ENCODE measurements around the gene CYP20A1.

CYP20A1 gene

DNA sequence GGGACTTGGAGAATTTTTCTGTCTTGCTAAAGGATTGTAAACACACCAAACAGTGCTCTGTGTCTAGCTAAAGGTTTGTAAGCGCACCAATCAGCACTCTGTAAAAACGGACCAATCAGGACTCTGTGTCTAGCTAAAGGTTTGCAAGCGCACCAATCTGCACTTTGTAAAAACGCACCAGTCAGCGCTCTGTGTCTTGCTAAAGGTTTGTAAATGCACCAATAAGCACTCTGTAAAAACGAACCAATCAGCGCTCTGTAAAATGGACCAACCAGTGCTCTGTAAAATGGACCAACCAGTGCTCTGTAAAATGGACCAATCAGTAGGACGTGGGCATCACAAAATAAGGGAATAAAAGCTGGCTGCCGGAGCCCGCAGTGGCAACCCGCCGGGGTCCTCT lies 105.8 kb downstream of the CYP20A1 start:
- TF ChIP-seq TAF1 (IDR thresholded peaks at IDR 0.05; ENCODE audit: borderline replicate concordance, insufficient read depth, low read length), result no peak
- TF ChIP-seq SIN3A (IDR thresholded peaks at IDR 0.05; ENCODE audit: borderline replicate concordance, insufficient read depth, low read length), result no peak
- no peak for TF ChIP-seq POLR2AphosphoS5 (IDR thresholded peaks at IDR 0.05; ENCODE audit: low read depth, low read length)
- TF ChIP-seq, protein P1, sequence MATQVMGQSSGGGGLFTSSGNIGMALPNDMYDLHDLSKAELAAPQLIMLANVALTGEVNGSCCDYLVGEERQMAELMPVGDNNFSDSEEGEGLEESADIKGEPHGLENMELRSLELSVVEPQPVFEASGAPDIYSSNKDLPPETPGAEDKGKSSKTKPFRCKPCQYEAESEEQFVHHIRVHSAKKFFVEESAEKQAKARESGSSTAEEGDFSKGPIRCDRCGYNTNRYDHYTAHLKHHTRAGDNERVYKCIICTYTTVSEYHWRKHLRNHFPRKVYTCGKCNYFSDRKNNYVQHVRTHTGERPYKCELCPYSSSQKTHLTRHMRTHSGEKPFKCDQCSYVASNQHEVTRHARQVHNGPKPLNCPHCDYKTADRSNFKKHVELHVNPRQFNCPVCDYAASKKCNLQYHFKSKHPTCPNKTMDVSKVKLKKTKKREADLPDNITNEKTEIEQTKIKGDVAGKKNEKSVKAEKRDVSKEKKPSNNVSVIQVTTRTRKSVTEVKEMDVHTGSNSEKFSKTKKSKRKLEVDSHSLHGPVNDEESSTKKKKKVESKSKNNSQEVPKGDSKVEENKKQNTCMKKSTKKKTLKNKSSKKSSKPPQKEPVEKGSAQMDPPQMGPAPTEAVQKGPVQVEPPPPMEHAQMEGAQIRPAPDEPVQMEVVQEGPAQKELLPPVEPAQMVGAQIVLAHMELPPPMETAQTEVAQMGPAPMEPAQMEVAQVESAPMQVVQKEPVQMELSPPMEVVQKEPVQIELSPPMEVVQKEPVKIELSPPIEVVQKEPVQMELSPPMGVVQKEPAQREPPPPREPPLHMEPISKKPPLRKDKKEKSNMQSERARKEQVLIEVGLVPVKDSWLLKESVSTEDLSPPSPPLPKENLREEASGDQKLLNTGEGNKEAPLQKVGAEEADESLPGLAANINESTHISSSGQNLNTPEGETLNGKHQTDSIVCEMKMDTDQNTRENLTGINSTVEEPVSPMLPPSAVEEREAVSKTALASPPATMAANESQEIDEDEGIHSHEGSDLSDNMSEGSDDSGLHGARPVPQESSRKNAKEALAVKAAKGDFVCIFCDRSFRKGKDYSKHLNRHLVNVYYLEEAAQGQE (IDR thresholded peaks at IDR 0.05; ENCODE audit: insufficient read depth in 1 of 2, low read depth in 2 of 2, low read length in 2 of 2), result no peak
- no peak for TF ChIP-seq FOXP2 (optimal IDR thresholded peaks at IDR 0.05; ENCODE audit: borderline replicate concordance, extremely low read depth, extremely low read length, insufficient read depth)

DNA sequence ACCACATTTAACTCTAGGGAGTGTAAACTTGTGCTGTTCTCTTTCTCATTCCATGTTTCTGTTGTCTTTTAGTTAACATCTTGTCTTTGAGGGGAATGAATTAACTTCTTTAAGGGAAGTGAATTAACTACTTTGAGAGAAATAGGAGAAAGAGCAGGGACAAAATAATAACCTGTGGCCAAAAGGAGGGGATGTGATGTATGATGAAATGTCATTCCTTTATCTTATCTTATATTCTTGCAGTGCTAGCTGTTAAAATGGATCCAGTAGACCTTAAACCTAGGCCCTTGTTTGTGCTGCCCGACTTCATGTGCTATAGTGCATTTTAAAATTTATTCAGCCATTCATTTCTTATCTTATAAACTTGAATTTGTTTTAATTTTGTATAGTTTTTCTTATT lies 107.8 kb downstream of the CYP20A1 start:
- TF ChIP-seq, protein P1 (IDR thresholded peaks at IDR 0.05; ENCODE audit: insufficient read depth in 1 of 2, low read depth in 2 of 2, low read length in 2 of 2), result no peak
- no peak for TF ChIP-seq SIN3A (IDR thresholded peaks at IDR 0.05; ENCODE audit: borderline replicate concordance, insufficient read depth, low read length)
- no peak for TF ChIP-seq TAF1 (IDR thresholded peaks at IDR 0.05; ENCODE audit: borderline replicate concordance, insufficient read depth, low read length)
- no peak for TF ChIP-seq FOXP2 (optimal IDR thresholded peaks at IDR 0.05; ENCODE audit: borderline replicate concordance, extremely low read depth, extremely low read length, insufficient read depth)
- no peak for TF ChIP-seq POLR2AphosphoS5 (IDR thresholded peaks at IDR 0.05; ENCODE audit: low read depth, low read length)

DNA sequence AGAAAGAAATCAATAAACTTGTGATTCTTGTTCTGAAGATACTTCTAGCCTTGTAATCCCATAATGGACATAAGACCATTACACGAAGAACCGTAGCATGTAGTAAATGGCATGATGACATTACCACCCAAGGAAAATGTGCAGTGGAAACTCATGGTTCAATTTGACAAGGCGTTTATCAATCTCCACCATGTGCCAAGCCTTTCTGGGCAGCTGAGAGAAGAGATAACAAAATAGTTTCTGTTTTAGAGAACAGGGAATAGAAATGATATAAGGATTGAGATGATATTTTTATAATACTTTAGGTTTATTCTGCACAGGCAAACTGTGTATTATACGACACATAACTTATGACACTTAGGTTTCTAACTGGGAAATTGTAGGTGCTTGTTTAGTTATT lies 108.6 kb downstream of the CYP20A1 start:
- TF ChIP-seq FOXP2 (optimal IDR thresholded peaks at IDR 0.05; ENCODE audit: borderline replicate concordance, extremely low read depth, extremely low read length, insufficient read depth) (no peak), TAF1 (IDR thresholded peaks at IDR 0.05; ENCODE audit: borderline replicate concordance, insufficient read depth, low read length) (no peak), SIN3A (IDR thresholded peaks at IDR 0.05; ENCODE audit: borderline replicate concordance, insufficient read depth, low read length) (no peak), POLR2AphosphoS5 (IDR thresholded peaks at IDR 0.05; ENCODE audit: low read depth, low read length) (no peak)
- TF ChIP-seq, protein P1 (IDR thresholded peaks at IDR 0.05; ENCODE audit: insufficient read depth in 1 of 2, low read depth in 2 of 2, low read length in 2 of 2), result no peak

DNA sequence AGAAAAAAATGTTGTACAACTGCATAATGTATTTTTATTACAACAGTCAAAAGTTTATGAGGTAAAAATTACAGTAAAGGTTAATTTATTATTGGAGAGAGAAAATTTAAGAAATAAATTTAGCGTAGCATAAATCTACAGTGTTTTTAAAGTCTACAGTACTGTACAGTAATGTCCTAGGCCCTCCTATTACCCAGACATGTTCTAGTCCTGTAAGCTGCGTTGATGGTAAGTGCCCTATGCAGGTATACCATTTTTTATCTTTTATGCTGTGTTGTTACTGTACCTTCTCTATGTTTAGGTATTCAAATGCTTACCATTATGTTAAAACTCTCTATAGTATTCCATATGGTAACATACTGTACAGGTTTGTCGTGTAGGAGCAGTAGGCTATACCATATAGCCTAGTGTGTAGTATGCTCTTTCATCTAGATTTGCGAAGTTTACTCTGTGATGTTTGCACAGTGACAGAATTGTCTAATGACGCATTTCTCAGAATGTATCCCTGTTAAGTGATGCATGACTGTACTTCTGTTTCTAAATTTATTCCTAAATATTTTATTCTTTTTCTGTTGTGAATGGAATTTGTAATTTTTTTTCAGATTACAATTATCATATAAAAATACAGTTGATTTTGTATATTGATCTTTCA lies 113.9 kb downstream of the CYP20A1 start:
- no peak for TF ChIP-seq FOXP2 (optimal IDR thresholded peaks at IDR 0.05; ENCODE audit: borderline replicate concordance, extremely low read depth, extremely low read length, insufficient read depth)
- TF ChIP-seq SIN3A (IDR thresholded peaks at IDR 0.05; ENCODE audit: borderline replicate concordance, insufficient read depth, low read length), result no peak
- TF ChIP-seq TAF1 (IDR thresholded peaks at IDR 0.05; ENCODE audit: borderline replicate concordance, insufficient read depth, low read length), result no peak
- no peak for TF ChIP-seq POLR2AphosphoS5 (IDR thresholded peaks at IDR 0.05; ENCODE audit: low read depth, low read length)
- TF ChIP-seq, protein P1 (IDR thresholded peaks at IDR 0.05; ENCODE audit: insufficient read depth in 1 of 2, low read depth in 2 of 2, low read length in 2 of 2), result no peak
